SJSA1 (cell line): ENCODE measurements around the gene LAX1. TPM values are rescaled to one million over a fixed set of nuclear protein-coding genes. Genes with fewer than 3 reads are reported as not detected.
"Not testable (repeated sequence)": the region's sequence is repeated elsewhere in the genome, so short reads cannot be mapped to it uniquely, and the experiment has no call there.

Source experiments
- DNase-seq, 2 experiments: peaks; one replicate each; pipeline ENCODE4 v3.0.0-alpha.2; 2015 to 2020; ENCODE audit warnings: low spot score in 2 of 2, low read depth in 1 of 2
- H3K27ac ChIP-seq: fragments of 250-450 bp; sonication (Bioruptor Pico); 2 replicates; pipeline ENCODE4 v1.5.1; 2020; ENCODE audit warnings: mild to moderate bottlenecking, moderate library complexity
- H3K27me3 ChIP-seq: fragments of 250-450 bp; sonication (Bioruptor Pico); replicated peaks from 2 replicates; pipeline ENCODE4 v1.5.1; 2020; ENCODE audit warnings: mild to moderate bottlenecking, moderate library complexity
- H3K36me3 ChIP-seq: fragments of 250-450 bp; sonication (Bioruptor Pico); 2 replicates; pipeline ENCODE4 v1.5.1; 2020; ENCODE audit warnings: mild to moderate bottlenecking
- H3K4me1 ChIP-seq: fragments of 250-450 bp; sonication (Bioruptor Pico); replicated peaks from 2 replicates; pipeline ENCODE4 v1.6.1; 2021; ENCODE audit warnings: mild to moderate bottlenecking
- H3K4me3 ChIP-seq: fragments of 250-450 bp; sonication (Bioruptor Pico); 2 replicates; pipeline ENCODE4 v1.5.1; 2020; ENCODE audit warnings: mild to moderate bottlenecking
- H3K9me3 ChIP-seq: fragments of 250-450 bp; sonication (Bioruptor Pico); replicated peaks from 2 replicates; pipeline ENCODE4 v1.5.1; 2020; ENCODE audit warnings: mild to moderate bottlenecking
- total RNA-seq: library from RNA; depleted of rRNA; stranded (reverse); fragments of >200 nt; shearing (Covaris generic); gene quantifications from 2 replicates; pipeline ENCODE4 v1.2.3, GENCODE V29; 2014

The LAX1 gene
- total RNA-seq, 1 experiment from 2014 or later: 0.03 TPM

DNA sequence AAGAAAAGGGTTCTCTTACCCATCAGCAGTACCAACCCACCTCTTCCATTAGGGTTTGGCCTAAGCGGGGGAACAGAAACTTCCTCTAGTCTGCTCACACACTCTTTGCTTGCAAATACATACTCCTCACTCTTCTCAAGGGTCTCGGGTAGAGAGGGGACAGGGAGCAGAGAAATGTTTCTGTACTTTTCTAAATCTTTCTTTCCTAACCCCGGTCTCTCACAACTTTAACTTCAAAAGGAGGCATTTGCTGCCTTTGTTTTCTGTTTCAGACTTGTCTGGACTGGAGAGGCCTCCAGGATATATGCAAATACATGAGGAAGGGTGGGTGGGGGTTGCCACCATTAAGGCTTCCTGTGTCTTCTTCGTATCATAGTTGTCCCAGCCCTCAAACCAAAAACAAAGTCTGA, 10.5 kb upstream of the LAX1 start:
- H3K27me3 ChIP-seq: no peaks in the 10 kb centered on the region
- H3K4me3 ChIP-seq: no peak overlapping the region
- no peaks in the 10 kb centered on the region for H3K9me3 ChIP-seq
- no peak for DNase-seq
- no peaks in the 10 kb centered on the region for H3K36me3 ChIP-seq
- no peak overlapping the region for H3K27ac ChIP-seq
- peaks cover 22% of the 10 kb centered on the region for H3K4me1 ChIP-seq

DNA sequence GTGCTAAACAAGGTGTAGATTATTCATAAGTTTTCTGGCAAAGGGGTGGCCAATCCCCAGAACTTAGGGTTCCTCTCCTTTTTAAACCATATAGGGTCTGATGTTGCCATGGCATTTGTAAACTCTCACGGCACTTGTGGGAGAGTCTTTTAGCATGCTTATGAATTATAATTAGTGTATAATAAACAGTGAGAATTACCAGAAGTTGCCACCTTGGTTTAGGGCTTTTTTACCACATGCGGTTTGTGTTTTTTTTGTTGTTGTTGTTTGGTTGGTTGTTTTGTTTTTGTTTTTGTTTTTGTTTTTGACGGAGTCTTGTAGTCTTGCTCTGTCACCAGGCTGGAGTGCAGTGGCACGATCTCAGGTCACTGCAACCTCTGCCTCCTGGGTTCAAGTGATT, 8.9 kb upstream of the LAX1 start:
- Histone ChIP-seq H3K36me3 (no peaks in the 10 kb centered on the region), H3K4me3 (no peak overlapping the region), H3K27me3 (no peaks in the 10 kb centered on the region), H3K9me3 (no peaks in the 10 kb centered on the region), H3K27ac (no peak overlapping the region), H3K4me1 (peaks cover 12% of the 10 kb centered on the region)
- no peak for DNase-seq

DNA sequence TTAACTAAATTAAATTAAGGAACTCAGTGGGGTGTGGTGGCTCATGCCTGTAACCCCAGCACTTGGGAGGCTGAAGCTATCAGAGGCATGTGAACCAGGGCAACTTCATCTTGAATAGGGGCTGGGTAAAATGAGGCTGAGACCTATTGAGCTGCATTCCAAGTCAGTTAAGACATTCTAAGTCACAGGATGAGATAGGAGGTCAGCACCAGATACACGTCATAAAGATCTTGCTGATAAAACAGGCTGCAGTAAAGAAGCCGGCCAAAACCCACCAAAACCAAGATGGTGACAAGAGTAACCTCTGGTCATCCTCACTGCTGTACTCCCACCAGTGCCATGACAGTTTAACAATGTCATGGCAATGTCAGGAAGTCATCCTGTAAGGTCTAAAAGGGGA, 6.2 kb upstream of the LAX1 start:
- H3K27ac ChIP-seq, H3K4me3 ChIP-seq, H3K9me3 ChIP-seq, H3K27me3 ChIP-seq, DNase-seq, H3K36me3 ChIP-seq, H3K4me1 ChIP-seq: not testable (repeated sequence)

DNA sequence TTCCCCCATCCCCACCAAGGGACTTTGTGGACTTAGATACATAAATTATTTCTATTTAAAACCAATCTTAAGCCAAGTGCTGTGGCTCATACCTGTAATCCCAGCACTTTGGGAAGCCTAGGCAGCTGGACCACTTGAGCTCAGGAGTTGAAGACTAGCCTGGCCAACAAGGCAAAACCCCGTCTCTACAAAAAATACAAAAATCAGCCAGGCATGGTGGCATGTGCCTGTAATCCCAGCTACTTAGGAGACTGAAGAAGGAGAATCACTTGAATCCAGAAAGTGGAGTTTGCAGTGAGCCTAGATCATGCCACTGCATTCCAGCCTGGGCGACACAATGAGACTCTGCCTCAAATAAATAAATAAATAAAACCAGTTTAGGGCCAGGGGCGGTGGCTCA, 4.5 kb upstream of the LAX1 start:
- no peak for DNase-seq
- H3K4me1 ChIP-seq: peaks cover 6% of the 10 kb centered on the region

DNA sequence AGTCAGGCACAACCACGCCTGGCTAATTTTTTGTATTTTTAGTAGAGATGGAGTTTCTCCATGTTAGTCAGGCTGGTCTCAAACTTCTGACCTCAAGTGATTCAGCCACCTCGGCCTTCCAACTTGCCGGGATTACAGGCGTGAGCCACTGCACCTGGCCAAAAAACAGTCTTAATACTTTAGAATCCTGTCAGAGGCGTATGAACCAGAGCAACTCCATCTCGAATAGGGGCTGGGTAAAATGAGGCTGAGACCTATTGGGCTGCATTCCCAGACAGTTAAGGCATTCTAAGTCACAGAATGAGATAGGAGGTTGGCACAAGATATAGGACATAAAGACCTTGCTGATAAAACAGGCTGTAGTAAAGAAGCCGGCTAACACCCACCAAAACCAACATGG, 3.0 kb upstream of the LAX1 start:
- H3K9me3 ChIP-seq, H3K27ac ChIP-seq, H3K27me3 ChIP-seq, H3K4me1 ChIP-seq, DNase-seq, H3K4me3 ChIP-seq, H3K36me3 ChIP-seq: not testable (repeated sequence)

More for the DNA sequence above, 4.5 kb upstream of the LAX1 start:
- Histone ChIP-seq H3K36me3 (no peaks in the 10 kb centered on the region), H3K4me3 (no peak overlapping the region), H3K27me3 (no peaks in the 10 kb centered on the region), H3K9me3 (no peaks in the 10 kb centered on the region), H3K27ac (no peak overlapping the region)

DNA sequence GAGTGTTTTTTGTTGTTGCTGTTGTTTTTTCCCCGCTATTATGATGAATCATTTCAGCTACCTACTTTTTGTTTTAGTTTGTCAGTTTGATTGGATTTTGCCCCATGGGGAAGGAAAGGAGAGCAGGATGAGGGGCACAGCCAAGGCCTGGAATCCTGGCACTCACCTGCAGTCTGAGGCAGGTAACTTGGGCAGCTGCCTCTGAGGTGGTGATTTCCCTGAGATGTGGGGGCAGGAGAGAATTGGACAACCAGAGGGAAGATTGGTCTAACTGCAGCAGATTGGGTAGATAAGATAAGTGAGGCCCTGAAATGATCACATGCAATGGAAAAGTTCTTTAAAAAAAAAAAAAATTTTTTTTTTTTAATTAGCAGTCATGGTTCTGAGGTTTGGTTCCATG, 1.5 kb upstream of the LAX1 start:
- 0 out of 2 replicates have a peak, but pooled peaks cover 3% of the 10 kb centered on the region for H3K27me3 ChIP-seq
- H3K27ac ChIP-seq: no peak overlapping the region
- H3K4me3 ChIP-seq: no peak overlapping the region
- H3K4me1 ChIP-seq: no peaks in the 10 kb centered on the region
- no peak for DNase-seq
- no peaks in the 10 kb centered on the region for H3K9me3 ChIP-seq
- no peaks in the 10 kb centered on the region for H3K36me3 ChIP-seq

DNA sequence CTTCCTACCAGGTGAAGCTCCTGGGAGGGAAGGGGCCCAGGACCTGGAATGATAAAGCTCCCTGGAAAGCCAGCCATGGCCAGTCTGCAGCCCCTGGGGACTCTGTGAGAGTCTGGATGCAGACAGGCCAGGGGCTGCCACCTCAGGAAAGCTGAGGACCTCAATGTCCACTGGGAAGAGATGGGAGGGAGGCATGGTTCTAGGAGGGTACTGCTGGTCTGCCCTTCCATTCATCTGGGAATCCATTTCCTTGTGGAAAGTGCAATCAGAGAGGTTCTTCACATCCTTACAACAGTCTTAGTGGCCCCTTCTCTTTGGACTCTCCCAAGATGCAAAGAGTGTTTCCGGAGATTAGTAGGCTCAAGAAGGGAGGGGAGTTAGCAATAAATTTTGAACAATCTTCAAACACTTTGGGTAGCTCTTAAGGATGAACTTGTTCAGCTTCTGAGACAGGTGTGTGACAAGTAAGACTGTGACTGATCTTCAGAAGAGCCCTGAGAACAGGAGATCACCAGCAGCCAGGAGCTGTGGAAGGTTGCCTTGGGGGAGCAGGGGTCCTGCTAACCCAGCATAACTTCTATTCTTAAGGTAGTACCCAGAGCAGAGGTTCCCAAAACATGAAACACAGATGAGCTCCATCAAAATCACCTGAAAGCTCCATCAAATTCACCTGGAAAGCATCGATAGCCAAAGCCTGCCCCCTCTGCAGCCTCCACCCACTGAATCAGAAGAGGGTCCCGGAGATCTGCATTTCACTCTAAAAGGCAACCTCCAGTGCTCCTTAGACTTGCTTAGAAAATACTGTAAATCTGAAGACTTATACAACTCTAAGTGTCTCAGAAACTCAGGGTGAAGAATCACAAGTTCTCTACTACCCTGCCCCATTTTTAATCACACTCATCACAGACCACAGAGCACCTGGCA, 616 bp upstream of the LAX1 start:
- Histone ChIP-seq H3K4me1 (no peaks in the 10 kb centered on the region), H3K9me3 (no peaks in the 10 kb centered on the region), H3K27me3 (0 out of 2 replicates have a peak, but pooled peaks cover 3% of the 10 kb centered on the region), H3K4me3 (no peak overlapping the region), H3K27ac (no peak overlapping the region), H3K36me3 (no peaks in the 10 kb centered on the region)
- no peak for DNase-seq

DNA sequence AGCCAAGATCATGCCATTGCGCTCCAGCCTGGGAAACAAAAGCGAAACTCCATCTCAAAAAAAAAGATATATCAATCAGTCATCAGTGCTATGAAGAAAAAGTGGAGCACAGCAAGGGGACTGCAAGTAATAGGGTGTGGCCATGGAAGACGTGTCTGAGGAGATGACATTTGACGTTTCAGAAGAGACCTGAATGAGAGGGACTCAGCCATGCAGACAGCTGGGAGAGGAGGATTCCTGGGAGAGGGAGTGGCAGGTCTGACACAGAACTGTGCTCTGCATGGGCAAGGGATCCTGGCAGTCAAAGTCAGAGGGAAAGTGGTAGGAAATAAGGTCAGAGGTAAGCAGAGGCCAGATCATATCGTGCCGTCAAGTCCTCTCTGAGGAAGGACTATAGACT, 3.3 kb downstream of the LAX1 start:
- H3K36me3 ChIP-seq: no peaks in the 10 kb centered on the region
- H3K27ac ChIP-seq: no peak overlapping the region
- H3K27me3 ChIP-seq: 0 out of 2 replicates have a peak, but pooled peaks cover 7% of the 10 kb centered on the region
- H3K4me1 ChIP-seq: no peaks in the 10 kb centered on the region
- no peak overlapping the region for H3K4me3 ChIP-seq
- DNase-seq: no peak
- H3K9me3 ChIP-seq: no peaks in the 10 kb centered on the region

DNA sequence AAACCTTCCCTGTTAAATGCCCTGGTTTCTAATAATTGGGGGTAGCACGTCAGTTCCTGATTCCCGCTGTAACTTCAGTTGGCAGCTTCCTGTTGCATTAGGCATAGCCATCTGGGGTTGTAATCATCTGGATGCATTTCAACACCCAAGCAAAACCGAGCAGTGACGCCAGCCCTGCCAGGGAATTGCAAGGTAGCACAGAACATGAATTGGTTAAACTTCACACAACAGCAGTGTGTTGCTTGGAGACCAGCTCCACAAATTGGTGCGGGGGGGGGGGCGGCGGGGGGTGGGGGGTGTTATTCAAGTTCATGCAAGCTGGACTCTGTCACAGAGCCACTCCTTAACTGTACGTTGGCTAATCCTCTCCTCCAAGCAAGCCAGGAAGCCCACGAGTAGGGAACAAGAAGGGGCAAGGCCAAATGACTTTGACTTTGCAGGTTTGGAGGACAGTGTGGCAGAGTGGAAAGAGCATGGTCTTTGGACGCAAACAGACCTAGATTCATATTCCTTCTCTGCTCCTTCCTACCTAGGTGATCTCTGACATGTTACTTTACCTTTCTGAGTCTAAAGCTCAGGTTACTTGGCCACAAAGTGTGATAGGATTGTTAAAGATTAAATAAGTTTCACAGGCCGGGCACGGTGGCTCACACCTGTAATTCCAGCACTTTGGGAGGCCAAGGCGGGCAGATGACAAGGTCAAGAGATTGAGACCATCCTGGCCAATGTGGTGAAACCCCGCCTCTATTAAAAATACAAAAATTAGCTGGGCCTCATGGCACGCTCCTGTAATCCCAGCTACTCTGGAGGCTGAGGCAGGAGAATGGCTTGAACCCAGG, 4.7 kb downstream of the LAX1 start:
- H3K4me1 ChIP-seq: no peaks in the 10 kb centered on the region
- H3K27ac ChIP-seq: no peak overlapping the region
- DNase-seq: no peak
- H3K27me3 ChIP-seq: 0 out of 2 replicates have a peak, but pooled peaks cover 7% of the 10 kb centered on the region
- no peak overlapping the region for H3K4me3 ChIP-seq
- H3K9me3 ChIP-seq: no peaks in the 10 kb centered on the region
- H3K36me3 ChIP-seq: no peaks in the 10 kb centered on the region

DNA sequence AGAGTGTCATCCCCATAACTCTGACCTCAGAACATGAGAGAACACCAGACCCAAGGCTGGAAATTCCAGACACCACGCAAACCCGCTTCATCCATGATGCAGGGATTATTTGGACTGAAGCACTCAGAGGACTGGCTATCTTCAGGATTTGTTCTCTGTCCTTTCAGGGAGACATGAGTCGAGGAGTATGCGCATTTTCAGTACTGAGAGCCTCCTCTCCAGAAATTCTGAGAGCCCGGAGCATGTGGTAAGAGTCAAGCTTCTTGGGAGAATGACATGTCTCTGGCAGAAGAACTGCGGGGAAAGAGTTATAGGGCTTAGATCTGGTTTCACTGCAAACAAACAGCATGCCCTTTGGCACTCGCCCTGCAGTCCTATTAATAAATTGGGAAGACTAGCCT, 6.9 kb downstream of the LAX1 start:
- Histone ChIP-seq H3K27ac (no peak overlapping the region), H3K36me3 (no peaks in the 10 kb centered on the region), H3K27me3 (0 out of 2 replicates have a peak, but pooled peaks cover 4% of the 10 kb centered on the region), H3K4me3 (no peak overlapping the region), H3K9me3 (no peaks in the 10 kb centered on the region), H3K4me1 (no peaks in the 10 kb centered on the region)
- no peak for DNase-seq

DNA sequence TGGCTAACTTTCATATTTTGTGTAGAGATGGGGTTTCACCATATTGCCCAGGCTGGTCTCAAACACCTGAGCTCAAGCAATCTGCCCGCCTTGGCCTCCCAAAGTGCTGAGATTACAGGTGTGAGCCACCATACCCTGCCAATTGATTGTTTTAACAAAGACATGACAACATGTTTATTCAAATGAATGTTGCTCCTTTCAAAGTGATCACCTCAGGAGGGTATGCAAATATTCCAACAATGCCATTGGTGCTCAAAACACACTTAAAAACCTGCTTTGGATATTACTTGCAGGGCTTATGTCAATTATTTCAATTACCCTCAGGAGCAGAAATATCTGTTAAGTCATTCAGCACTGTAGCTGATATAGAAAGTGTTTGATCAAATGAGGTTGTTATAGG, 7.9 kb downstream of the LAX1 start:
- no peak for DNase-seq
- H3K4me3 ChIP-seq: no peak overlapping the region
- no peak overlapping the region for H3K27ac ChIP-seq
- no peaks in the 10 kb centered on the region for H3K36me3 ChIP-seq
- H3K4me1 ChIP-seq: no peaks in the 10 kb centered on the region
- no peaks in the 10 kb centered on the region for H3K9me3 ChIP-seq
- 0 out of 2 replicates have a peak, but pooled peaks cover 4% of the 10 kb centered on the region for H3K27me3 ChIP-seq

DNA sequence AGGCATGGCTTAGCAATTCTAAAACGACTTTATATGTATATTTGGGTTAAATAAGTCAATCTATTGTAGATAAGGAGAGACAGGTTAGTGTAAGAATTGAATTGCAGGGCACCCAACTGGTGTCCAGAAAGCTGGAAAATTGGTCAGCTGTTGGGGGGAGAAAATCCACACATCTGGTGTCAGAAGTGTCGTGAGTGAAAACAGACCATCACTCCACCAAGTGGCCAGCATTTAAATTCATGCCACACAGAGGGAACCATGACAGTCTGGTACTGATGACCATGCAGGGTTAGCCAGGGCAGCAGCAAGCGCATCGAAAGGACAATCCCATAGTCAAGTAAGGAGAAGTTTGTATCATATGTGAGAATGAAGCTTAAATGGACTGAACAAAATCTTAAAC, 11.7 kb downstream of the LAX1 start:
- Histone ChIP-seq H3K4me3 (no peak overlapping the region), H3K27me3 (no peaks in the 10 kb centered on the region)
- DNase-seq: no peak

DNA sequence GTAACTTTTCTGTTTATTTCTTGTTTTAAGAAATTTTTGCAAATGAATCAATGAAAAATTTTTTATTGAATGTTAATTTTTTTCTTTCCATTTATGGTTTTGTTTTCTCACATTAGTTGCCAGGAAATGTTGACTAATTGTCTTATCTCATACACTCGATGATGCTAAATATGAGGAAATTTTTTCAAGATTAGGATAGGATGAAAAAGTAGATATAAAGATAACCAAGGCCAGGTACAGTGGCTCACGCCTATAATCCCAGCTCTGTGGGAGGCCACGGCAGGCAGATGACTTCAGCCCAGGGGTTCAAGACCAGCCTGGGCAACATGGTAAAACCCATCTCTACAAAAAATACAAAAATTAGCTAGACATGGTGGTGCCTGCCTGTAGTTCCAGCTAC, 12.6 kb downstream of the LAX1 start:
- DNase-seq: no peak
- Histone ChIP-seq H3K4me3 (no peak overlapping the region), H3K9me3 (no peaks in the 10 kb centered on the region), H3K36me3 (no peaks in the 10 kb centered on the region), H3K4me1 (no peaks in the 10 kb centered on the region), H3K27me3 (no peaks in the 10 kb centered on the region), H3K27ac (no peak overlapping the region)

More for the DNA sequence above, 11.7 kb downstream of the LAX1 start:
- H3K36me3 ChIP-seq: no peaks in the 10 kb centered on the region
- no peaks in the 10 kb centered on the region for H3K9me3 ChIP-seq
- no peak overlapping the region for H3K27ac ChIP-seq
- no peaks in the 10 kb centered on the region for H3K4me1 ChIP-seq

DNA sequence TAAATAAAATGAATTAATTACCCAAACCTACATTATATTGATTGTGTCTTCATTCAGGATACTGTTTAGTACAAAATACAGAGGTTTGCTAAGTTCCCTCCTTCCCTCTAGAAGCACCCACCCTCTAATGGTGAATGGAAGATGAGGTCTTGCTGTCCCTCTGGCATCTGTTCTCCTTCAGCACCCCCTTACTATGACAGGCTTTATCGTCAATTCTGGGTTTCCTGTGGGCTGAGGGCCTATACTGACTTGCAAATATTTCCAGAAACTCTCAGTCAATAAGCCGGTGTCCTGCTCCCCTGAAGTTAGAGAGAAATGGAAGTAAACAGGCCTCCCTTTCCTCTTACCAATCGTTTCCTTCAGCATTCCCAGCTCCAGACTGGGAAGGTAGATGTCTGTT, 13.2 kb downstream of the LAX1 start:
- H3K36me3 ChIP-seq: no peaks in the 10 kb centered on the region
- H3K4me3 ChIP-seq: no peak overlapping the region
- no peaks in the 10 kb centered on the region for H3K9me3 ChIP-seq
- DNase-seq: no peak
- H3K27ac ChIP-seq: no peak overlapping the region
- H3K4me1 ChIP-seq: no peaks in the 10 kb centered on the region
- no peaks in the 10 kb centered on the region for H3K27me3 ChIP-seq
